PFSK-1 (cell line): Measurements from ENCODE around the gene SFXN3.

Source experiments
- FOXP2 ChIP-seq: optimal IDR thresholded peaks from 2 replicates; pipeline ENCODE3; 2011; ENCODE audit warnings: borderline replicate concordance, control low read depth, inconsistent platforms; ENCODE audit not compliant: insufficient read depth; ENCODE audit errors: extremely low read length, extremely low read depth
- POLR2AphosphoS5 ChIP-seq: IDR thresholded peaks from 2 replicates; pipeline ENCODE4 v1.6.1; 2012; ENCODE audit warnings: low read depth, mild to moderate bottlenecking, control low read depth, low read length, moderate library complexity
- REST ChIP-seq, 2 experiments: IDR thresholded peaks; 2 replicates each; pipeline versions ENCODE4 v1.6.1 to v1.8.0; 2011 to 2012; ENCODE audit warnings: low read depth in 2 of 2, low read length in 2 of 2, control low read depth in 1 of 2, inconsistent platforms in 1 of 2, mild to moderate bottlenecking in 1 of 2, moderate library complexity in 1 of 2; ENCODE audit not compliant: insufficient read depth in 1 of 2

GRCh38 chr10:101005361-101005760, 25.7 kb upstream of the SFXN3 start:
- TF ChIP-seq REST (IDR thresholded peaks at IDR 0.05; ENCODE audit: insufficient read depth in 1 of 2, low read depth in 2 of 2, low read length in 2 of 2) (no peak), FOXP2 (no peak), POLR2AphosphoS5 (no peak)
